ENCODE measurements around the gene CLINT1. TPM values are rescaled to one million over a fixed set of nuclear protein-coding genes. Genes with fewer than 3 reads are reported as not detected.
A peak's percentile ranks its signal among the peaks of the same experiment; 100 is the strongest.

The CLINT1 gene
- total and polyA plus RNA-seq, 9 of the 15 experiments (the other 6 are each of a cell fraction or from before 2014, with no cell fraction given), result 23.6 to 125 (median 71.4) TPM

- ChIA-PET POLR2A (interaction anchor here (0.6 to 1.0 kb wide), 4 partner anchors 11 to 523 kb away, joined by 3 to 5 read pairs (median 4); no protein-coding TSS in a partner anchor), CTCF (ENCODE audit: low intra/inter-chr PET ratio) (no interaction called here)
- no peaks in the 10 kb centered on the region for H3K9me3 ChIP-seq (replicated peaks; ENCODE audit: control insufficient read depth, insufficient read depth, low read depth, low read length)
- peak overlapping the region; percentile 97 for H2AFZ ChIP-seq (ENCODE audit: low read depth, low read length)
- H3K27ac ChIP-seq (ENCODE audit: extremely low read depth, low read depth, low read length), result peak overlapping the region; percentile 87
- WGBS (ENCODE audit: insufficient coverage, low coverage, missing lambda C conversion rate), result 12% methylated on average over 10 of the region's 10 CpGs
- intact Hi-C loops (cut with micrococcal nuclease), result loop anchor here (5.0 to 10.0 kb wide), 2 partner anchors 37 to 136 kb away; no protein-coding TSS in a partner anchor
- FAIRE-seq (no peak), DNase-seq (ENCODE audit: extremely low read depth in 1 of 4, low spot score in 3 of 4) (no peak), ATAC-seq (no peak; the same call in 2 of the 3 replicates)
- H3K4me1 ChIP-seq (replicated peaks in 1 of 2; ENCODE audit: control insufficient read depth in 2 of 2, insufficient read depth in 2 of 2, low read length in 2 of 2), result peaks cover 5 to 18% of the 10 kb centered on the region in 2 experiments
- peak overlapping the region; percentile 96 for H3K4me3 ChIP-seq
- H4K20me1 ChIP-seq (replicated peaks; ENCODE audit: control insufficient read depth, insufficient read depth, low read length), result peaks cover 24% of the 10 kb centered on the region
- H3K36me3 ChIP-seq (ENCODE audit: control insufficient read depth, insufficient read depth, low read length), result peaks cover 16% of the 10 kb centered on the region; the same call in 2 of the 3 replicates
- BruUV-seq (replicated peaks), result no TSS peak
- in situ Hi-C loops (cut with MboI), result no loop called here
- no peaks in the 10 kb centered on the region for H3K9me1 ChIP-seq (ENCODE audit: control insufficient read depth, insufficient read depth, low read length)
- no peaks in the 10 kb centered on the region for H3K27me3 ChIP-seq (ENCODE audit: control insufficient read depth in 2 of 2, insufficient read depth in 2 of 2, low read length in 2 of 2)
- H3K4me2 ChIP-seq (ENCODE audit: insufficient read depth, low read length), result peak overlapping the region; percentile 95
- peak overlapping the region; percentile 93 to 98; a peak in 3 of 4 replicates for H3K9ac ChIP-seq (ENCODE audit: insufficient read depth in 1 of 2, low read depth in 2 of 2, low read length in 2 of 2)
- peaks cover 51% of the 10 kb centered on the region for H3K79me2 ChIP-seq (ENCODE audit: control insufficient read depth, insufficient read depth, low read length)
- TF ChIP-seq ATF4 (CRISPR knock-in tag; IDR thresholded peaks at IDR 0.05), result no peak
- TF ChIP-seq, protein P1, sequence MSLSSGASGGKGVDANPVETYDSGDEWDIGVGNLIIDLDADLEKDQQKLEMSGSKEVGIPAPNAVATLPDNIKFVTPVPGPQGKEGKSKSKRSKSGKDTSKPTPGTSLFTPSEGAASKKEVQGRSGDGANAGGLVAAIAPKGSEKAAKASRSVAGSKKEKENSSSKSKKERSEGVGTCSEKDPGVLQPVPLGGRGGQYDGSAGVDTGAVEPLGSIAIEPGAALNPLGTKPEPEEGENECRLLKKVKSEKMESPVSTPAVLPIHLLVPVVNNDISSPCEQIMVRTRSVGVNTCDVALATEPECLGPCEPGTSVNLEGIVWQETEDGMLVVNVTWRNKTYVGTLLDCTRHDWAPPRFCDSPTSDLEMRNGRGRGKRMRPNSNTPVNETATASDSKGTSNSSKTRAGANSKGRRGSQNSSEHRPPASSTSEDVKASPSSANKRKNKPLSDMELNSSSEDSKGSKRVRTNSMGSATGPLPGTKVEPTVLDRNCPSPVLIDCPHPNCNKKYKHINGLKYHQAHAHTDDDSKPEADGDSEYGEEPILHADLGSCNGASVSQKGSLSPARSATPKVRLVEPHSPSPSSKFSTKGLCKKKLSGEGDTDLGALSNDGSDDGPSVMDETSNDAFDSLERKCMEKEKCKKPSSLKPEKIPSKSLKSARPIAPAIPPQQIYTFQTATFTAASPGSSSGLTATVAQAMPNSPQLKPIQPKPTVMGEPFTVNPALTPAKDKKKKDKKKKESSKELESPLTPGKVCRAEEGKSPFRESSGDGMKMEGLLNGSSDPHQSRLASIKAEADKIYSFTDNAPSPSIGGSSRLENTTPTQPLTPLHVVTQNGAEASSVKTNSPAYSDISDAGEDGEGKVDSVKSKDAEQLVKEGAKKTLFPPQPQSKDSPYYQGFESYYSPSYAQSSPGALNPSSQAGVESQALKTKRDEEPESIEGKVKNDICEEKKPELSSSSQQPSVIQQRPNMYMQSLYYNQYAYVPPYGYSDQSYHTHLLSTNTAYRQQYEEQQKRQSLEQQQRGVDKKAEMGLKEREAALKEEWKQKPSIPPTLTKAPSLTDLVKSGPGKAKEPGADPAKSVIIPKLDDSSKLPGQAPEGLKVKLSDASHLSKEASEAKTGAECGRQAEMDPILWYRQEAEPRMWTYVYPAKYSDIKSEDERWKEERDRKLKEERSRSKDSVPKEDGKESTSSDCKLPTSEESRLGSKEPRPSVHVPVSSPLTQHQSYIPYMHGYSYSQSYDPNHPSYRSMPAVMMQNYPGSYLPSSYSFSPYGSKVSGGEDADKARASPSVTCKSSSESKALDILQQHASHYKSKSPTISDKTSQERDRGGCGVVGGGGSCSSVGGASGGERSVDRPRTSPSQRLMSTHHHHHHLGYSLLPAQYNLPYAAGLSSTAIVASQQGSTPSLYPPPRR (CRISPR knock-in tag; IDR thresholded peaks at IDR 0.05; ENCODE audit: borderline replicate concordance), result no peak
- TF ChIP-seq ATF1 (CRISPR knock-in tag; IDR thresholded peaks at IDR 0.05), result no peak
- peak; percentile 64 for TF ChIP-seq ATF1 (tag; IDR thresholded peaks at IDR 0.05)
- TF ChIP-seq, protein P2, sequence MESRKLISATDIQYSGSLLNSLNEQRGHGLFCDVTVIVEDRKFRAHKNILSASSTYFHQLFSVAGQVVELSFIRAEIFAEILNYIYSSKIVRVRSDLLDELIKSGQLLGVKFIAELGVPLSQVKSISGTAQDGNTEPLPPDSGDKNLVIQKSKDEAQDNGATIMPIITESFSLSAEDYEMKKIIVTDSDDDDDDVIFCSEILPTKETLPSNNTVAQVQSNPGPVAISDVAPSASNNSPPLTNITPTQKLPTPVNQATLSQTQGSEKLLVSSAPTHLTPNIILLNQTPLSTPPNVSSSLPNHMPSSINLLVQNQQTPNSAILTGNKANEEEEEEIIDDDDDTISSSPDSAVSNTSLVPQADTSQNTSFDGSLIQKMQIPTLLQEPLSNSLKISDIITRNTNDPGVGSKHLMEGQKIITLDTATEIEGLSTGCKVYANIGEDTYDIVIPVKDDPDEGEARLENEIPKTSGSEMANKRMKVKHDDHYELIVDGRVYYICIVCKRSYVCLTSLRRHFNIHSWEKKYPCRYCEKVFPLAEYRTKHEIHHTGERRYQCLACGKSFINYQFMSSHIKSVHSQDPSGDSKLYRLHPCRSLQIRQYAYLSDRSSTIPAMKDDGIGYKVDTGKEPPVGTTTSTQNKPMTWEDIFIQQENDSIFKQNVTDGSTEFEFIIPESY (CRISPR knock-in tag; IDR thresholded peaks at IDR 0.05), result no peak
- TF ChIP-seq GABPA (tag; conservative IDR thresholded peaks at IDR 0.05; ENCODE audit: low read depth), result peak; percentile 65
- TF ChIP-seq, protein P3, sequence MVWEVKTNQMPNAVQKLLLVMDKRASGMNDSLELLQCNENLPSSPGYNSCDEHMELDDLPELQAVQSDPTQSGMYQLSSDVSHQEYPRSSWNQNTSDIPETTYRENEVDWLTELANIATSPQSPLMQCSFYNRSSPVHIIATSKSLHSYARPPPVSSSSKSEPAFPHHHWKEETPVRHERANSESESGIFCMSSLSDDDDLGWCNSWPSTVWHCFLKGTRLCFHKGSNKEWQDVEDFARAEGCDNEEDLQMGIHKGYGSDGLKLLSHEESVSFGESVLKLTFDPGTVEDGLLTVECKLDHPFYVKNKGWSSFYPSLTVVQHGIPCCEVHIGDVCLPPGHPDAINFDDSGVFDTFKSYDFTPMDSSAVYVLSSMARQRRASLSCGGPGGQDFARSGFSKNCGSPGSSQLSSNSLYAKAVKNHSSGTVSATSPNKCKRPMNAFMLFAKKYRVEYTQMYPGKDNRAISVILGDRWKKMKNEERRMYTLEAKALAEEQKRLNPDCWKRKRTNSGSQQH (CRISPR knock-in tag; IDR thresholded peaks at IDR 0.05), result no peak
- TF ChIP-seq, protein P4, sequence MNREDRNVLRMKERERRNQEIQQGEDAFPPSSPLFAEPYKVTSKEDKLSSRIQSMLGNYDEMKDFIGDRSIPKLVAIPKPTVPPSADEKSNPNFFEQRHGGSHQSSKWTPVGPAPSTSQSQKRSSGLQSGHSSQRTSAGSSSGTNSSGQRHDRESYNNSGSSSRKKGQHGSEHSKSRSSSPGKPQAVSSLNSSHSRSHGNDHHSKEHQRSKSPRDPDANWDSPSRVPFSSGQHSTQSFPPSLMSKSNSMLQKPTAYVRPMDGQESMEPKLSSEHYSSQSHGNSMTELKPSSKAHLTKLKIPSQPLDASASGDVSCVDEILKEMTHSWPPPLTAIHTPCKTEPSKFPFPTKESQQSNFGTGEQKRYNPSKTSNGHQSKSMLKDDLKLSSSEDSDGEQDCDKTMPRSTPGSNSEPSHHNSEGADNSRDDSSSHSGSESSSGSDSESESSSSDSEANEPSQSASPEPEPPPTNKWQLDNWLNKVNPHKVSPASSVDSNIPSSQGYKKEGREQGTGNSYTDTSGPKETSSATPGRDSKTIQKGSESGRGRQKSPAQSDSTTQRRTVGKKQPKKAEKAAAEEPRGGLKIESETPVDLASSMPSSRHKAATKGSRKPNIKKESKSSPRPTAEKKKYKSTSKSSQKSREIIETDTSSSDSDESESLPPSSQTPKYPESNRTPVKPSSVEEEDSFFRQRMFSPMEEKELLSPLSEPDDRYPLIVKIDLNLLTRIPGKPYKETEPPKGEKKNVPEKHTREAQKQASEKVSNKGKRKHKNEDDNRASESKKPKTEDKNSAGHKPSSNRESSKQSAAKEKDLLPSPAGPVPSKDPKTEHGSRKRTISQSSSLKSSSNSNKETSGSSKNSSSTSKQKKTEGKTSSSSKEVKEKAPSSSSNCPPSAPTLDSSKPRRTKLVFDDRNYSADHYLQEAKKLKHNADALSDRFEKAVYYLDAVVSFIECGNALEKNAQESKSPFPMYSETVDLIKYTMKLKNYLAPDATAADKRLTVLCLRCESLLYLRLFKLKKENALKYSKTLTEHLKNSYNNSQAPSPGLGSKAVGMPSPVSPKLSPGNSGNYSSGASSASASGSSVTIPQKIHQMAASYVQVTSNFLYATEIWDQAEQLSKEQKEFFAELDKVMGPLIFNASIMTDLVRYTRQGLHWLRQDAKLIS (CRISPR knock-in tag; IDR thresholded peaks at IDR 0.05), result no peak
Measured at GRCh38 chr5:157859227-157859575, 256 bp upstream of the CLINT1 start.

Data from K562 (cell line).